ENCODE data around the gene NMRAL1.

The NMRAL1 gene

DNA sequence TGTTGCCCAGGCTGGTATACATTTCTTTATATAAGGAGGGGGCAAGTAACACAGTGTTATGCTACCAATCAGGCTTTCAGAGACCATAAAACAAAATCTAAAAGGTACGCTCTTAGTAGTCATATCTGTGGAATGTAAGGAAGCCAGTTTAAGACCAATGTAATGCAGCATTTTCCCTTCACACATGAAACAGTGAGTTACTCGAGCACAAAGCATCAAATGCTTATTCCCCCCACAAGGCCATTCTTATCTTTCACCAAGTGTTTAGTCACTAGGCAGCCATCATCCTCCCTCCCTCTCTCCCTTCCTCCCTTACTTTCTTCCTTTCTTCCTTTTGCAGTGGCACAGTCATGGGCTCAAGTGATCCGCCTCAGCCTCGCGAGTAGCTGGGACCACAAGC lies 14.6 kb upstream of the NMRAL1 start:
- H3K4me1 ChIP-seq (ENCODE audit: insufficient read depth, low read length, severe bottlenecking) = no peaks in the 10 kb centered on the region
- no peak overlapping the region for H3K27ac ChIP-seq (ENCODE audit: low read depth, low read length, poor library complexity, severe bottlenecking)
- H3K27me3 ChIP-seq (ENCODE audit: insufficient read depth, low read length) = no peaks in the 10 kb centered on the region
- H3K9ac ChIP-seq (ENCODE audit: low read length) = no peak overlapping the region
- no peaks in the 10 kb centered on the region for H3K9me2 ChIP-seq (ENCODE audit: low read depth, low read length)
- H3K9me3 ChIP-seq (ENCODE audit: low read length) = no peaks in the 10 kb centered on the region
- H3K79me2 ChIP-seq (ENCODE audit: insufficient read depth, low read length) = no peaks in the 10 kb centered on the region
- H2AFZ ChIP-seq (ENCODE audit: low read length) = no peak overlapping the region
- peaks cover 49% of the 10 kb centered on the region for H3K36me3 ChIP-seq (ENCODE audit: insufficient read depth, low read length)
- H3K4me3 ChIP-seq (ENCODE audit: low read depth, low read length, poor library complexity, severe bottlenecking) = no peak overlapping the region
- H3K4me2 ChIP-seq (ENCODE audit: low read length) = no peak overlapping the region
- TF ChIP-seq, protein P1, sequence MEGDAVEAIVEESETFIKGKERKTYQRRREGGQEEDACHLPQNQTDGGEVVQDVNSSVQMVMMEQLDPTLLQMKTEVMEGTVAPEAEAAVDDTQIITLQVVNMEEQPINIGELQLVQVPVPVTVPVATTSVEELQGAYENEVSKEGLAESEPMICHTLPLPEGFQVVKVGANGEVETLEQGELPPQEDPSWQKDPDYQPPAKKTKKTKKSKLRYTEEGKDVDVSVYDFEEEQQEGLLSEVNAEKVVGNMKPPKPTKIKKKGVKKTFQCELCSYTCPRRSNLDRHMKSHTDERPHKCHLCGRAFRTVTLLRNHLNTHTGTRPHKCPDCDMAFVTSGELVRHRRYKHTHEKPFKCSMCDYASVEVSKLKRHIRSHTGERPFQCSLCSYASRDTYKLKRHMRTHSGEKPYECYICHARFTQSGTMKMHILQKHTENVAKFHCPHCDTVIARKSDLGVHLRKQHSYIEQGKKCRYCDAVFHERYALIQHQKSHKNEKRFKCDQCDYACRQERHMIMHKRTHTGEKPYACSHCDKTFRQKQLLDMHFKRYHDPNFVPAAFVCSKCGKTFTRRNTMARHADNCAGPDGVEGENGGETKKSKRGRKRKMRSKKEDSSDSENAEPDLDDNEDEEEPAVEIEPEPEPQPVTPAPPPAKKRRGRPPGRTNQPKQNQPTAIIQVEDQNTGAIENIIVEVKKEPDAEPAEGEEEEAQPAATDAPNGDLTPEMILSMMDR (IDR thresholded peaks at IDR 0.05; ENCODE audit: low read length) = no peak
- TF ChIP-seq EZH2 (IDR thresholded peaks at IDR 0.05; ENCODE audit: borderline replicate concordance, low read length) = no peak
- H3F3A ChIP-seq (ENCODE audit: insufficient read depth, low read length) = no peaks in the 10 kb centered on the region
- no peaks in the 10 kb centered on the region for H4K20me1 ChIP-seq (ENCODE audit: insufficient read depth, low read length)

DNA sequence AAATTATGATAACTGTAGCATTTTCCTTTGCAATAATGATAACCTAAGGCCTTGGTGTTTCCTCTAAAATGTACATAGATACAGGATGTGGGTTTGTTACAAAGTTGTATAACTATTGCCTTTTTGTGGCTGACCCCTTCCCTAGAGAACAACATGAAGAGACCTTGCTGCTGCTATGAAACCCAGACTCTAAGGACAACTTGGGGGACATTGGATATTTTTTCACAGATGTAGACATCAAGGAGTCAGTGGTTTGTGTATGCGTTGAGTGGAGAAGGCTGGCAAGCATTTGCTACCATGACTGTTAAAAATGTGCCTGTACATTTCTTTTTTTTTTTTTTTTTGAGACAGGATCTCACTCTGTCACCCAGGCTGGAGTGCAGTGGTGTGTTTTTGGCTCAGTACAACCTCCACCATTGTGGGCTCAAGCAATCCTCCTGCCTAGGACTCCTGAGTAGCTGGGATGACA lies 14.1 kb upstream of the NMRAL1 start:
- no peak overlapping the region for H3K4me2 ChIP-seq (ENCODE audit: low read length)

DNA sequence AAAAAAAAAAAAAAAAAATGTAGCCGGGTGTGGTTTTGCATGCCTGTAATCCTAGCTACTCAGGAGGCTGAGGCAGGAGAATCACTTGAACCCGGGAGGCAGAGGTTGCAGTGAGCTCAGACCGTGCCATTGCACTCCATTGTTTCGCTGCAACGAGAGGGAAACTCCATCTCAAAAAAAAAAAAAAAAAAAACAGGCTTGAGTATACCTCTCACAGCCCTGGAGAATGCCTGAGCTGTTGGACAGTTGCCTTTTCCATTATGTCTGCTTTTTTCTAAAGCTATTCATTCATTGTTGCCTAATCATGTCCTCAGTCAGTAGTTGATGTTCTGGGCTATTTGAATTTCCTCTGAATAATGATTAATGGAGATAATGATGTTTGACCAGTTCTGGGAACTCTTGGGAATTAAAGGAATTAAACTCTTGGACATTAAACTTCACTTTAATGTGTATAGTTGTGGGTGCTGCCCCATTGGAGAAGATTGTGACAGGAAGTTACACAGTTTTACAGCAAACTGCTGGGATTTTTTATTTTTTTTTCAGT lies 13.6 kb upstream of the NMRAL1 start:
- TF ChIP-seq, protein P1 (IDR thresholded peaks at IDR 0.05; ENCODE audit: low read length) = no peak
- TF ChIP-seq EZH2 (IDR thresholded peaks at IDR 0.05; ENCODE audit: borderline replicate concordance, low read length) = no peak
- no peak overlapping the region for H3K9ac ChIP-seq (ENCODE audit: low read length)
- no peaks in the 10 kb centered on the region for H4K20me1 ChIP-seq (ENCODE audit: insufficient read depth, low read length)
- no peak overlapping the region for H2AFZ ChIP-seq (ENCODE audit: low read length)
- no peaks in the 10 kb centered on the region for H3K27me3 ChIP-seq (ENCODE audit: insufficient read depth, low read length)
- H3K27ac ChIP-seq (ENCODE audit: low read depth, low read length, poor library complexity, severe bottlenecking) = no peak overlapping the region
- no peak overlapping the region for H3K4me2 ChIP-seq (ENCODE audit: low read length)
- no peaks in the 10 kb centered on the region for H3K9me2 ChIP-seq (ENCODE audit: low read depth, low read length)
- H3K79me2 ChIP-seq (ENCODE audit: insufficient read depth, low read length) = no peaks in the 10 kb centered on the region
- H3K4me3 ChIP-seq (ENCODE audit: low read depth, low read length, poor library complexity, severe bottlenecking) = no peak overlapping the region
- H3F3A ChIP-seq (ENCODE audit: insufficient read depth, low read length) = no peaks in the 10 kb centered on the region
- H3K9me3 ChIP-seq (ENCODE audit: low read length) = no peaks in the 10 kb centered on the region
- no peaks in the 10 kb centered on the region for H3K4me1 ChIP-seq (ENCODE audit: insufficient read depth, low read length, severe bottlenecking)
- H3K36me3 ChIP-seq (ENCODE audit: insufficient read depth, low read length) = peaks cover 51% of the 10 kb centered on the region

More for the DNA sequence above, 14.1 kb upstream of the NMRAL1 start:
- H4K20me1 ChIP-seq (ENCODE audit: insufficient read depth, low read length) = no peaks in the 10 kb centered on the region
- no peak overlapping the region for H3K4me3 ChIP-seq (ENCODE audit: low read depth, low read length, poor library complexity, severe bottlenecking)
- no peaks in the 10 kb centered on the region for H3F3A ChIP-seq (ENCODE audit: insufficient read depth, low read length)
- no peaks in the 10 kb centered on the region for H3K79me2 ChIP-seq (ENCODE audit: insufficient read depth, low read length)
- TF ChIP-seq EZH2 (IDR thresholded peaks at IDR 0.05; ENCODE audit: borderline replicate concordance, low read length) = no peak
- TF ChIP-seq, protein P1 (IDR thresholded peaks at IDR 0.05; ENCODE audit: low read length) = no peak
- H3K4me1 ChIP-seq (ENCODE audit: insufficient read depth, low read length, severe bottlenecking) = no peaks in the 10 kb centered on the region
- H3K9ac ChIP-seq (ENCODE audit: low read length) = no peak overlapping the region
- H3K27me3 ChIP-seq (ENCODE audit: insufficient read depth, low read length) = no peaks in the 10 kb centered on the region
- peaks cover 51% of the 10 kb centered on the region for H3K36me3 ChIP-seq (ENCODE audit: insufficient read depth, low read length)
- no peaks in the 10 kb centered on the region for H3K9me2 ChIP-seq (ENCODE audit: low read depth, low read length)
- H3K27ac ChIP-seq (ENCODE audit: low read depth, low read length, poor library complexity, severe bottlenecking) = no peak overlapping the region
- no peaks in the 10 kb centered on the region for H3K9me3 ChIP-seq (ENCODE audit: low read length)
- no peak overlapping the region for H2AFZ ChIP-seq (ENCODE audit: low read length)

All from OCI-LY1 (cell line).